Measurements from ENCODE around the gene DAB1. TPM values are rescaled to one million over a fixed set of nuclear protein-coding genes. Genes with fewer than 3 reads are reported as not detected.

The DAB1 gene
- total RNA-seq, 1 donor from 2014 or later: 0.27 TPM

DNA sequence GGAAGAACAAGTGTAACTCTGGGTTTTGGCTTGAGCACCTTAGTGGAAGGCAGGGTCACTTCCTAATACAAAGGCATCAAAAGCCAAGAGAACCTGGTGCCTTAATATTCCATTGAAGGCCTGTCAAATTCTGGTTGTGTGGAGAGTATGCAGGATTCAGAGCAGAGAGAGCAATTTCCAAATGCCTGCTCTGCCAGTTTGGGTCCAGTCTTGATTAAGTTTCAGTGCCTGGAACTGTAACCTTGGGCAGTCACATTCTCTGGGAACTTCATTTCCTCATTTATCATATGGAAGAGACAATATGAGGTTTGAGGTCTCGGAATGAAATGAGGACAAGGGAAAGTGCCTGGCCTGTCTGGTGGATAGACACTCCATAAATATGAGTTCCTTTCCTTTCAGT is 260.1 kb downstream of the DAB1 start:
- peaks cover 39% of the 10 kb centered on the region for H3K27me3 Mint-ChIP-seq (ENCODE audit: unreplicated experiment)

DNA sequence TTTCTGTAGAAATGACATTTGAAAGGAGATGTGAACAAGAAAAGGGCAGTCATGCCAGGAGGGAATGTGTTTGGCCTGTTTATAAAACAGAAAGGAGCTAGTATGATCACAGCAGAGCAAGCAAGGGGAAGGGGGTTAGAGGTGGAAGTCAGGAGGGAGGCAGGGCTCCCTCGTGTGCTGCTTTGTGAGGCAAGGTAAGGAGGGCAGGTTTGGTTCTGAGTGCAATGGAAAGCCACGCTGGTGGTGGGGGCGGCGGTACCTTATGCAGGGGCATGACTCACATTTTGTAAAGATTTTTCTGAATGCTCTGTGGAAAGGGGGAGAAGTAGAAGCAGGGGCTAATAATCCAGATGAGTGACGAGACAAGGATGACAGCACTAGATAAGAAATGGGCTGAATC is 260.5 kb downstream of the DAB1 start:
- DNase-seq (ENCODE audit: extremely low spot score, unreplicated experiment): no peak
- H3K27me3 Mint-ChIP-seq (ENCODE audit: unreplicated experiment): peaks cover 35% of the 10 kb centered on the region
- TF ChIP-seq, protein P1, sequence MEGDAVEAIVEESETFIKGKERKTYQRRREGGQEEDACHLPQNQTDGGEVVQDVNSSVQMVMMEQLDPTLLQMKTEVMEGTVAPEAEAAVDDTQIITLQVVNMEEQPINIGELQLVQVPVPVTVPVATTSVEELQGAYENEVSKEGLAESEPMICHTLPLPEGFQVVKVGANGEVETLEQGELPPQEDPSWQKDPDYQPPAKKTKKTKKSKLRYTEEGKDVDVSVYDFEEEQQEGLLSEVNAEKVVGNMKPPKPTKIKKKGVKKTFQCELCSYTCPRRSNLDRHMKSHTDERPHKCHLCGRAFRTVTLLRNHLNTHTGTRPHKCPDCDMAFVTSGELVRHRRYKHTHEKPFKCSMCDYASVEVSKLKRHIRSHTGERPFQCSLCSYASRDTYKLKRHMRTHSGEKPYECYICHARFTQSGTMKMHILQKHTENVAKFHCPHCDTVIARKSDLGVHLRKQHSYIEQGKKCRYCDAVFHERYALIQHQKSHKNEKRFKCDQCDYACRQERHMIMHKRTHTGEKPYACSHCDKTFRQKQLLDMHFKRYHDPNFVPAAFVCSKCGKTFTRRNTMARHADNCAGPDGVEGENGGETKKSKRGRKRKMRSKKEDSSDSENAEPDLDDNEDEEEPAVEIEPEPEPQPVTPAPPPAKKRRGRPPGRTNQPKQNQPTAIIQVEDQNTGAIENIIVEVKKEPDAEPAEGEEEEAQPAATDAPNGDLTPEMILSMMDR (IDR thresholded peaks at IDR 0.05): no peak
- H3K27ac Mint-ChIP-seq (ENCODE audit: unreplicated experiment): no peak overlapping the region
- no peak overlapping the region for H3K4me3 Mint-ChIP-seq (ENCODE audit: unreplicated experiment)
- H3K36me3 Mint-ChIP-seq (ENCODE audit: unreplicated experiment): no peaks in the 10 kb centered on the region
- H3K9me3 Mint-ChIP-seq (ENCODE audit: unreplicated experiment): no peaks in the 10 kb centered on the region
- H3K4me1 Mint-ChIP-seq (ENCODE audit: unreplicated experiment): peaks cover 8% of the 10 kb centered on the region

More for the DNA sequence above, 260.1 kb downstream of the DAB1 start:
- TF ChIP-seq, protein P1 (IDR thresholded peaks at IDR 0.05): no peak
- Mint-ChIP-seq H3K27ac (ENCODE audit: unreplicated experiment) (no peak overlapping the region), H3K4me1 (ENCODE audit: unreplicated experiment) (peaks cover 3% of the 10 kb centered on the region), H3K4me3 (ENCODE audit: unreplicated experiment) (no peak overlapping the region), H3K36me3 (ENCODE audit: unreplicated experiment) (no peaks in the 10 kb centered on the region), H3K9me3 (ENCODE audit: unreplicated experiment) (no peaks in the 10 kb centered on the region)
- DNase-seq (ENCODE audit: extremely low spot score, unreplicated experiment): no peak

DNA sequence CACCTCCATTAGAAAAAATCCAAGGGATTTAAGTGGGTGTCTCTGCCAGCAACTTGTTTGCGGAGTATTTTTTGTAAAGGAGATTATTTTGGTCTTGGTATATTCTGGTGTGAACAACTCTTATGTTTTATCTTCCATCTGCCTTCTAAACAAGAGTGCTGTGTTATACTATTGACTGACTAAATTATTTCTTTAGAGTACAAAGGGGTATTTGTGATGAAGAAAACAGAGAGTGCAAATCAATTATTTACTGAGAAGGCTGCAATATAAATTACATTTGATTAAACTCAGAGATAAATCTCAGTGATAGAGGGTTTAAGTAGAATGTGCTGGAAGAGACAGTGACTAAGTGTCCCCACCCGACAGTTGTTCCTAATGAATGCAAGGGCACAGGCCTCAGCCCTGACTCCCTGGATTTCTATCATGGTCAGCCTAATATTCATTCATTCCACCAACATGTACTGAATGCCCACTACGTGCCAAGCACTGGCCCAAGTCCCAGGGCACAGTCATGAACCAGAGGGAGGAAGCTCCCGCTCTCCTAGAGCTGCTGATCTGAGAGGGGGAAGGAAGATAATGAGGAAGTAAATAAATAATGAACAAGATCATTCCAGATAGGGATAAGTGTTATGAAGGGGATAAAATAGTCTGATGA is 261.1 kb downstream of the DAB1 start:
- no peak for DNase-seq (ENCODE audit: extremely low spot score, unreplicated experiment)
- Mint-ChIP-seq H3K4me1 (ENCODE audit: unreplicated experiment) (peaks cover 12% of the 10 kb centered on the region), H3K4me3 (ENCODE audit: unreplicated experiment) (no peak overlapping the region), H3K36me3 (ENCODE audit: unreplicated experiment) (no peaks in the 10 kb centered on the region), H3K27ac (ENCODE audit: unreplicated experiment) (no peak overlapping the region), H3K27me3 (ENCODE audit: unreplicated experiment) (peaks cover 30% of the 10 kb centered on the region), H3K9me3 (ENCODE audit: unreplicated experiment) (no peaks in the 10 kb centered on the region)
- TF ChIP-seq, protein P1 (IDR thresholded peaks at IDR 0.05): no peak

DNA sequence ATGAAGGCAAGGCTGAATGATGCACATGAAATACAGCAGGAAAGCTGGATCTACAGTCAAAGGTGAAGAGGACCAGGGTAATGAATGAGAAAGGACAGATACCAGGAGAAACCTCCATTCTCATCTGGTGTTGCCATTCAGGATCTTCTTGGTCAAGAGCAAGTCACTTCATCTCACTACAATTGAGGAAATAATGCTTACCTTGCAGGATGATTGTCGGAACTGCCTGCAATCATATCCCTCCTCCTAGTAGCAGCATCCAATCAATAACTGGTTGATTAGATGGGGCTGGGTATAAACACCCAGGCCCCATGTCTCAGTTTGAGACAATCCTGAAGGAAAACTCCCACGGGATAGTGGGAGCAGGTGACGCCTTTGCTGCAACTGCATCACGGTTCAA is 263.3 kb downstream of the DAB1 start:
- peaks cover 25% of the 10 kb centered on the region for H3K4me1 Mint-ChIP-seq (ENCODE audit: unreplicated experiment)

DNA sequence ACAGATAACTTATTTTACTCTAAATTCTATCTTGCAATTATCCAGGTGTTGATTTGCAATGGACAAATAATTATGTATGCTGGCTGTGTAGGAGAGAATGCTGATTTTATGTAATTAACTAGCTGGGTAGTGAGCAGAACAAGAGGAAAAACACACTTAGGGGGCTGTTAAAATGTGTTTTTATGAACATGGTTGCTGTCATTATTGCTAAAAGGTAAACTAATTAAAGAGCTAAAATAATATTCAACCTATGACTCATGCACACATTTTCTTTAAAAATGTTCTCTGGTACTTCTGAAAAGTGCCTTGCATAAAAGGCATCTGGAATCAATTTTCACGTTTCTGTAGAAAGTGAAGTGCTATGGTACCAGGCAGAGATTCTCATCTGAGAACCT is 265.3 kb downstream of the DAB1 start:
- Mint-ChIP-seq H3K4me3 (ENCODE audit: unreplicated experiment) (no peak overlapping the region), H3K27ac (ENCODE audit: unreplicated experiment) (no peak overlapping the region), H3K9me3 (ENCODE audit: unreplicated experiment) (peaks cover 12% of the 10 kb centered on the region), H3K27me3 (ENCODE audit: unreplicated experiment) (peaks cover 22% of the 10 kb centered on the region), H3K36me3 (ENCODE audit: unreplicated experiment) (no peaks in the 10 kb centered on the region), H3K4me1 (ENCODE audit: unreplicated experiment) (peaks cover 25% of the 10 kb centered on the region)
- DNase-seq (ENCODE audit: extremely low spot score, unreplicated experiment): no peak
- TF ChIP-seq, protein P1 (IDR thresholded peaks at IDR 0.05): no peak

More for the DNA sequence above, 263.3 kb downstream of the DAB1 start:
- H3K9me3 Mint-ChIP-seq (ENCODE audit: unreplicated experiment): no peaks in the 10 kb centered on the region
- H3K36me3 Mint-ChIP-seq (ENCODE audit: unreplicated experiment): no peaks in the 10 kb centered on the region
- DNase-seq (ENCODE audit: extremely low spot score, unreplicated experiment): no peak
- H3K27ac Mint-ChIP-seq (ENCODE audit: unreplicated experiment): no peak overlapping the region
- peaks cover 22% of the 10 kb centered on the region for H3K27me3 Mint-ChIP-seq (ENCODE audit: unreplicated experiment)
- no peak overlapping the region for H3K4me3 Mint-ChIP-seq (ENCODE audit: unreplicated experiment)
- TF ChIP-seq, protein P1 (IDR thresholded peaks at IDR 0.05): no peak

All from osteocyte (in vitro differentiated cells).